ENCODE measurements around the gene KDM4D.
"Not testable (repeated sequence)": the region's sequence is repeated elsewhere in the genome, so short reads cannot be mapped to it uniquely, and the experiment has no call there.

KDM4D gene

GRCh38 chr11:94958121-94958696 is 15.3 kb upstream of the KDM4D start:
- DNase-seq: no peak

- DNase-seq: no peak
These were observed 14.3 kb upstream of the KDM4D start for GRCh38 chr11:94959179-94959578.

GRCh38 chr11:94960488-94960887 is 13.0 kb upstream of the KDM4D start:
- DNase-seq: no peak

GRCh38 chr11:94961255-94961654 is 12.3 kb upstream of the KDM4D start:
- no peak for DNase-seq

- no peak for DNase-seq
These were observed 8.6 kb upstream of the KDM4D start for GRCh38 chr11:94964934-94965333.

- no peak for DNase-seq
These were observed 5.1 kb upstream of the KDM4D start for GRCh38 chr11:94968334-94968958.

- DNase-seq: no peak
These were observed 810 bp upstream of the KDM4D start for GRCh38 chr11:94972700-94973098.

- no peak for DNase-seq
These were observed 669 bp downstream of the KDM4D start for GRCh38 chr11:94974178-94974577.

- DNase-seq: no peak
These were observed 2.1 kb downstream of the KDM4D start for GRCh38 chr11:94975599-94975998.

GRCh38 chr11:94987378-94987777 is 13.9 kb downstream of the KDM4D start:
- no peak for DNase-seq

GRCh38 chr11:94988748-94989147 is 15.2 kb downstream of the KDM4D start:
- DNase-seq: no peak

GRCh38 chr11:94993400-94993943 is 20.0 kb downstream of the KDM4D start:
- no peak for DNase-seq

GRCh38 chr11:94997437-94997836 is 23.9 kb downstream of the KDM4D start:
- no peak for DNase-seq

- no peak for DNase-seq
These were observed 24.8 kb downstream of the KDM4D start for GRCh38 chr11:94998285-94998684.

GRCh38 chr11:95003716-95004115 is 30.2 kb downstream of the KDM4D start:
- DNase-seq: no peak

GRCh38 chr11:95005642-95006041 is 32.1 kb downstream of the KDM4D start:
- DNase-seq: no peak

GRCh38 chr11:95011376-95011775 is 37.9 kb downstream of the KDM4D start:
- no peak for DNase-seq

GRCh38 chr11:95014184-95014821 is 40.8 kb downstream of the KDM4D start:
- no peak for DNase-seq

GRCh38 chr11:95016139-95016538 is 42.6 kb downstream of the KDM4D start:
- DNase-seq: no peak

- not testable (repeated sequence) for DNase-seq
These were observed 48.0 kb downstream of the KDM4D start for GRCh38 chr11:95021468-95021867.

GRCh38 chr11:95024958-95025357 is 51.4 kb downstream of the KDM4D start, which contains the start of gene KDM4E:
Gene KDM4E, plus strand, starts transcription at chr11:95025258. Its CDS starts 300 bp downstream, at chr11:95025558.
- no peak for DNase-seq

- not testable (repeated sequence) for DNase-seq
These were observed 52.1 kb downstream of the KDM4D start for GRCh38 chr11:95025594-95025993.

GRCh38 chr11:95028357-95028756 is 54.8 kb downstream of the KDM4D start:
- no peak for DNase-seq

GRCh38 chr11:95033051-95033450 is 59.5 kb downstream of the KDM4D start:
- no peak for DNase-seq
